Fibroblast of villous mesenchyme (primary cell): ENCODE data around the gene RARB. TPM values are rescaled to one million over a fixed set of nuclear protein-coding genes. Genes with fewer than 3 reads are reported as not detected.

Source experiments
- DNase-seq: peaks from one replicate; pipeline ENCODE4 v3.0.0-alpha.2; 2010; ENCODE audit warnings: low read depth
- H3K4me3 ChIP-seq: 2 replicates; pipeline ENCODE4 v1.5.1; 2011; ENCODE audit warnings: low read depth, mild to moderate bottlenecking, low read length
- small RNA-seq: library from RNA; depleted of rRNA; stranded (forward); fragments of <200 nt; gene quantifications from one replicate; pipeline ENCODE3, GENCODE V24; 2012
- total RNA-seq: library from RNA; depleted of rRNA; stranded (reverse); fragments of >200 nt; gene quantifications from 2 replicates; pipeline ENCODE4 v1.2.3, GENCODE V29; 2012
- TF ChIP-seq, protein P1 (sequence below): IDR thresholded peaks from 2 replicates; pipeline ENCODE4 v1.5.1; 2012; ENCODE audit warnings: low read depth, mild to moderate bottlenecking, low read length; ENCODE audit not compliant: insufficient read depth

The RARB gene
- total RNA-seq, 1 donor = 21.6 TPM

DNA sequence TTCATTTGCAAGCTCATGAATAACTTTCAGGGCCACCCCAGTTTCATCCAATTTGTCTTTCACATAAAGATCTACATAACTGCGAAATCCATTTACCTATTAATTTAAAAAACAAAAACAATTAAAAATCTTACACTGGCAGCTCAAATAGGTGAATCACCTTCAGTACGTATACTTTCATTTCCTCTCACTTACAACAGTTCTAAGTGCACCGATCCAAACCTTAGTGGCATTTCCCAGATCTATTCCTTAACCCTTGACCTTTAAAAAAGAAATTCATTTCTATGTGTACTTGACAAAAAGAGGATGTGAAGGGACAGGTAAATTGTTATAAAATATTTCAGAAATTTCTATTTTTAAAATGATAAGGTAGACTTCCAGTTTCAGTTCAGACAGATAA, 205.9 kb downstream of the RARB start:
- DNase-seq = no peak
- no peak overlapping the region for H3K4me3 ChIP-seq
- TF ChIP-seq, protein P1, sequence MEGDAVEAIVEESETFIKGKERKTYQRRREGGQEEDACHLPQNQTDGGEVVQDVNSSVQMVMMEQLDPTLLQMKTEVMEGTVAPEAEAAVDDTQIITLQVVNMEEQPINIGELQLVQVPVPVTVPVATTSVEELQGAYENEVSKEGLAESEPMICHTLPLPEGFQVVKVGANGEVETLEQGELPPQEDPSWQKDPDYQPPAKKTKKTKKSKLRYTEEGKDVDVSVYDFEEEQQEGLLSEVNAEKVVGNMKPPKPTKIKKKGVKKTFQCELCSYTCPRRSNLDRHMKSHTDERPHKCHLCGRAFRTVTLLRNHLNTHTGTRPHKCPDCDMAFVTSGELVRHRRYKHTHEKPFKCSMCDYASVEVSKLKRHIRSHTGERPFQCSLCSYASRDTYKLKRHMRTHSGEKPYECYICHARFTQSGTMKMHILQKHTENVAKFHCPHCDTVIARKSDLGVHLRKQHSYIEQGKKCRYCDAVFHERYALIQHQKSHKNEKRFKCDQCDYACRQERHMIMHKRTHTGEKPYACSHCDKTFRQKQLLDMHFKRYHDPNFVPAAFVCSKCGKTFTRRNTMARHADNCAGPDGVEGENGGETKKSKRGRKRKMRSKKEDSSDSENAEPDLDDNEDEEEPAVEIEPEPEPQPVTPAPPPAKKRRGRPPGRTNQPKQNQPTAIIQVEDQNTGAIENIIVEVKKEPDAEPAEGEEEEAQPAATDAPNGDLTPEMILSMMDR = no peak

DNA sequence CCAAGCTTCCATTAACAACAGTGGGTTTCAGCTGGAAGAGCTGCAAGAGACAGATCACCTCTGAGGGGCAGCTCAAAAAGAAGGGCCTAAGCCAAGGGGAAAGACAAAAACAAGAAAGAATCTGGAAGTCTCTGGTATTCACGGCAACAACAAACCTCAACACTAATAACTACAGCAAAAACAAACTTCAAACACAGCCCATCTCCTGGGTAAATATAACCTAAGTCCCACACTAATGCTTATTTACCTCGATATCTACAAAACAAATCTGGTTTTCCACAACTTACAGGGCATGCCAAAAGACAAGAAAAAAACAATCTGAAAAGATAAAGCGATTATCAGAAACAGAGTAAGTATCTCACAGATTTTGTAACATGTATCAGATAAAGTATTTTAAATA, 207.0 kb downstream of the RARB start:
- no peak overlapping the region for H3K4me3 ChIP-seq
- no peak for DNase-seq
- TF ChIP-seq, protein P1 = no peak

Small RNA genes within 50 kb of the gene (small RNA-seq; reads per million reads assigned to genes)
- gene RF01161 = not detected
- not detected for gene RF02271

Other genes starting within 250 kb of the RARB start
- gene TOP2B, start 236.6 kb downstream of the RARB start, total RNA-seq = 86.7 and 88.5 TPM in 2 replicates